Measurements from ENCODE around the gene TGM3. TPM values are rescaled to one million over a fixed set of nuclear protein-coding genes. Genes with fewer than 3 reads are reported as not detected.

The TGM3 gene
- total RNA-seq, 1 donor from 2014 or later, result 0.32 TPM

GRCh38 chr20:2364044-2364443, 68.2 kb downstream of the TGM3 start:
- Histone ChIP-seq H3K27me3 (ENCODE audit: low read depth) (no peaks in the 10 kb centered on the region), H3K4me3 (no peak overlapping the region), H3K36me3 (no peaks in the 10 kb centered on the region), H3K27ac (no peak overlapping the region), H3K4me1 (no peaks in the 10 kb centered on the region), H3K9me3 (peaks cover 13% of the 10 kb centered on the region)
- intact Hi-C loops (cut with DNase I), result no loop called here
- ATAC-seq (no peak), DNase-seq (no peak)
- TF ChIP-seq CTCF (IDR thresholded peaks at IDR 0.05), result no peak

GRCh38 chr20:2365091-2365490, 69.3 kb downstream of the TGM3 start:
- no peak for TF ChIP-seq CTCF (IDR thresholded peaks at IDR 0.05)
- Histone ChIP-seq H3K9me3 (peaks cover 13% of the 10 kb centered on the region), H3K36me3 (no peaks in the 10 kb centered on the region), H3K4me3 (no peak overlapping the region), H3K4me1 (no peaks in the 10 kb centered on the region), H3K27ac (no peak overlapping the region), H3K27me3 (ENCODE audit: low read depth) (no peaks in the 10 kb centered on the region)
- no peak for ATAC-seq
- DNase-seq, result no peak
- intact Hi-C loops (cut with DNase I), result no loop called here

DNA sequence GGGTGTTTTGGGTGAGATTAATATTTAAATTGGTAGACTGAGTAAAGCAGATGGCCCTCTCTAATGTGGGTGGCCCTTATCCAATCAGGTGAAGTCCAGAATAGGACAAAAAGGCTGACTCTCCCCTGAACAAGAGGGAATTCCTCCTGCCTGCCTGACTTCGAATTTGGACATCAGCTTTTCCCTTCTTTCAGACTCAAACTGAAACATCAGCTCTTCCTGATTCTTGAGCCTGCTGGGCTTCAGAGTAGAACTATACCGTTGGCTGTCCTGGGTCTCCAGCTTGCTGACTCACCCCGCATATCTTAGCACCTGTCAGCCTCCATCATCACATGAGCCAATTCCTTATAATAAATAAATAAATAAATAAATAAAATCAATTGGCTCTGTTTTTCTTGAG, 69.9 kb downstream of the TGM3 start:
- TF ChIP-seq CTCF (IDR thresholded peaks at IDR 0.05), result no peak
- no peak for DNase-seq
- no peak overlapping the region for H3K4me3 ChIP-seq
- no peaks in the 10 kb centered on the region for H3K27me3 ChIP-seq (ENCODE audit: low read depth)
- peaks cover 10% of the 10 kb centered on the region for H3K9me3 ChIP-seq
- H3K4me1 ChIP-seq, result no peaks in the 10 kb centered on the region
- no peak for ATAC-seq
- no peak overlapping the region for H3K27ac ChIP-seq
- no peaks in the 10 kb centered on the region for H3K36me3 ChIP-seq
- intact Hi-C loops (cut with DNase I), result no loop called here

DNA sequence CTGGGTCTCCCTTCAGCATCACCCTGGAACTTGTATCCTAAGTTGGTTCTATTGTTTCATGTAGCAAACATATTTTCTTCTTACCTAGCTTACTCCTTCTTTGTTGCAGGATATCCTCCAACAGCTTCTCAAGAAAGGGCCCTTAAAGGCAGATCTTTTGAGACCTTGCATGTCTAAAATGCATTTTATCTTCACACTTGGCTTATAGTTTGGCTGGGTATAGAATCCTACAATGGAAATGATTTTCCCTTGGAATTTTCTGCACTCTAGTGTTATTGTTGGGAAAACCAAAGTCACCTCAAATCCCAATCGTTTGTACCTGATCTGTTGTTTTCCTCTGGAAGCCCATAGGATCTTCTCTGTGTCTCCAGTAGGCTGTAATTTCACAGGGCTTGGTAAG, 72.8 kb downstream of the TGM3 start:
- intact Hi-C loops (cut with DNase I), result no loop called here
- no peak for DNase-seq
- no peak for ATAC-seq
- Histone ChIP-seq H3K27me3 (ENCODE audit: low read depth) (peaks cover 18% of the 10 kb centered on the region), H3K36me3 (no peaks in the 10 kb centered on the region), H3K4me1 (no peaks in the 10 kb centered on the region), H3K4me3 (no peak overlapping the region), H3K9me3 (no peaks in the 10 kb centered on the region), H3K27ac (no peak overlapping the region)
- no peak for TF ChIP-seq CTCF (IDR thresholded peaks at IDR 0.05)

GRCh38 chr20:2373098-2373497, 77.3 kb downstream of the TGM3 start:
- H3K36me3 ChIP-seq, result no peaks in the 10 kb centered on the region
- H3K4me1 ChIP-seq, result no peaks in the 10 kb centered on the region
- DNase-seq (no peak), ATAC-seq (no peak)
- no peak overlapping the region for H3K27ac ChIP-seq
- no peak overlapping the region for H3K4me3 ChIP-seq
- no peak for TF ChIP-seq CTCF (IDR thresholded peaks at IDR 0.05)
- intact Hi-C loops (cut with DNase I), result no loop called here
- H3K9me3 ChIP-seq, result no peaks in the 10 kb centered on the region
- peaks cover 18% of the 10 kb centered on the region for H3K27me3 ChIP-seq (ENCODE audit: low read depth)

All from lower lobe of right lung (tissue), 2 donors.